ENCODE data around the gene KNTC1. TPM values are rescaled to one million over a fixed set of nuclear protein-coding genes. Genes with fewer than 3 reads are reported as not detected.

KNTC1 gene
- total and polyA plus RNA-seq, 4 donors, result 4.0 to 34.0 (median 10.9) TPM

DNA sequence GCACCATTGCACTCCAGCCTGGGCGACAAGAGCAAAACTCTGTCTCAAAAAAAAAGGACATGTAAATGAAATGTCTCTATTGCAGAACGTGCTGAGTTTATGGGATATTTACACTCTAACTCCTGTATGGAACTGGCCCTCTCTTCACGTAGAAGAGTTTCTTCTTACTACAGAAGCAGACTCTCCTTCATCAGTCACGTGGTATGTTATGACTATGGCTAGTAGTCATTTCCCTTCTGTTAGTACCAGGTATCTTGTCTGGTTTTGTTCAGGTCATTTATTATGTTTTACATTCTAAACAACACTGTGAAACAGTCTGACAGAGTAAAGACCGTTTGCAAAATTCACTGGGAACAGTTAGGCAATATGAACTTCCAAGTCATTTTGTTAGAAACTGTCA, 20.3 kb downstream of the KNTC1 start:
- no peaks in the 10 kb centered on the region for H3K27me3 ChIP-seq (ENCODE audit: control insufficient read depth in 3 of 3, insufficient read depth in 3 of 3, low read length in 2 of 3)
- H3K9me3 ChIP-seq (ENCODE audit: control insufficient read depth in 4 of 4, insufficient read depth in 3 of 4, low read length in 3 of 4), result no peaks in the 10 kb centered on the region
- H3K4me3 ChIP-seq, result no peak overlapping the region
- H3K4me1 ChIP-seq (ENCODE audit: control insufficient read depth in 5 of 5, insufficient read depth in 5 of 5, low read length in 5 of 5), result no peaks in the 10 kb centered on the region
- ATAC-seq (ENCODE audit: insufficient read depth, low FRiP score), result no peak
- peaks cover 8 to 13% (median 10%) of the 10 kb centered on the region in 4 donors for H3K36me3 ChIP-seq (ENCODE audit: control insufficient read depth in 4 of 4, insufficient read depth in 4 of 4, low read length in 4 of 4)
- H3K27ac ChIP-seq (ENCODE audit: low read depth in 1 of 2, low read length in 1 of 2), result no peak overlapping the region
- no peak for DNase-seq
- 88 to 89% methylated on average over 5 of the region's 5 CpGs for WGBS, 2 donors
- H3K9ac ChIP-seq (ENCODE audit: insufficient read depth in 1 of 2, low read length in 2 of 2), result no peak overlapping the region
- TF ChIP-seq CTCF (IDR thresholded peaks at IDR 0.05; ENCODE audit: control extremely low read depth, extremely low read depth), result no peak

- 98 to 99% methylated on average over 16 of the region's 16 CpGs for WGBS, 2 donors
Observed at GRCh38 chr12:122558745-122559641, 31.9 kb downstream of the KNTC1 start.

DNA sequence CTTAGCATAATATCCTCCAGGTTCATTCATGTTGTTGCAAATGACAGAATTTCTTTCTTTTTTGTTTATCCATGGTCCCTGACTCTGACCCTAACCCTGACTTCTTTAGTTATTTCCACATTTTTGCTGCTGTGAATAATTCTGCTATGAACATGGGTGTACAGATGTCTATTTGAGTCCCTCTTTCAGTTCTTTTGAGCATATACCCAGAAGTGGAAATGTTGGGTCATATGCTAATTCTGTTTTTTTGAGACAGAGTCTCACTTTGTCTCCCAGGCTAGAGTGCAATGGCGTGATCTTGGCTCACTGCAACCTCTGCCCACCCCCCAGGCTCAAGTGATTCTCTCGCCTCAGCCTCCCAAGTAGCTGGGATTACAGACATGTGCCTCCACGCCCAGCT, 33.1 kb downstream of the KNTC1 start:
- H3K9ac ChIP-seq (ENCODE audit: insufficient read depth in 1 of 2, low read length in 2 of 2), result no peak overlapping the region
- no peaks in the 10 kb centered on the region for H3K9me3 ChIP-seq (ENCODE audit: control insufficient read depth in 4 of 4, insufficient read depth in 3 of 4, low read length in 3 of 4)
- TF ChIP-seq CTCF (IDR thresholded peaks at IDR 0.05; ENCODE audit: control extremely low read depth, extremely low read depth), result no peak
- no peak overlapping the region for H3K4me3 ChIP-seq
- no peaks in the 10 kb centered on the region for H3K27me3 ChIP-seq (ENCODE audit: control insufficient read depth in 3 of 3, insufficient read depth in 3 of 3, low read length in 2 of 3)
- H3K4me1 ChIP-seq (ENCODE audit: control insufficient read depth in 5 of 5, insufficient read depth in 5 of 5, low read length in 5 of 5), result no peaks in the 10 kb centered on the region
- ATAC-seq (ENCODE audit: insufficient read depth, low FRiP score) (no peak), DNase-seq (no peak)
- H3K27ac ChIP-seq (ENCODE audit: low read depth in 1 of 2, low read length in 1 of 2), result no peak overlapping the region
- 96% methylated on average over 3 of the region's 3 CpGs for WGBS, 2 donors
- H3K36me3 ChIP-seq (ENCODE audit: control insufficient read depth in 4 of 4, insufficient read depth in 4 of 4, low read length in 4 of 4), result peaks cover 0 to 17% (median 8%) of the 10 kb centered on the region in 4 donors

More at GRCh38 chr12:122558745-122559641, 31.9 kb downstream of the KNTC1 start:
- Histone ChIP-seq H3K4me1 (ENCODE audit: control insufficient read depth in 5 of 5, insufficient read depth in 5 of 5, low read length in 5 of 5) (no peaks in the 10 kb centered on the region), H3K9me3 (ENCODE audit: control insufficient read depth in 4 of 4, insufficient read depth in 3 of 4, low read length in 3 of 4) (no peaks in the 10 kb centered on the region), H3K27ac (ENCODE audit: low read depth in 1 of 2, low read length in 1 of 2) (no peak overlapping the region), H3K27me3 (ENCODE audit: control insufficient read depth in 3 of 3, insufficient read depth in 3 of 3, low read length in 2 of 3) (no peaks in the 10 kb centered on the region), H3K9ac (ENCODE audit: insufficient read depth in 1 of 2, low read length in 2 of 2) (no peak overlapping the region), H3K4me3 (no peak overlapping the region), H3K36me3 (ENCODE audit: control insufficient read depth in 4 of 4, insufficient read depth in 4 of 4, low read length in 4 of 4) (peaks cover 0 to 17% (median 8%) of the 10 kb centered on the region in 4 donors)
- no peak for TF ChIP-seq CTCF (IDR thresholded peaks at IDR 0.05; ENCODE audit: control extremely low read depth, extremely low read depth)
- ATAC-seq (ENCODE audit: insufficient read depth, low FRiP score) (no peak), DNase-seq (no peak)
